Esophagus mucosa (tissue), 1 donor: ENCODE data around the gene SNX25. TPM values are rescaled to one million over a fixed set of nuclear protein-coding genes. Genes with fewer than 3 reads are reported as not detected.

Experiments
- ATAC-seq: fragments of 200-7000 bp; cut with Tn5 transposase; one replicate; pipeline ENCODE4 v1.9.1; 2020
- total RNA-seq: library from RNA; stranded (reverse); gene quantifications from one replicate; pipeline ENCODE4 v1.2.4, GENCODE V29; 2023
- donor health status: DM: yes; HTN: yes; CAD: no.

SNX25 gene
- total RNA-seq, 1 donor from 2014 or later: 7.4 TPM

- ATAC-seq: no peak
Measured at GRCh38 chr4:185269286-185269685, 59.9 kb downstream of the SNX25 start.

- ATAC-seq: no peak
Measured at GRCh38 chr4:185270037-185270436, 60.6 kb downstream of the SNX25 start.

GRCh38 chr4:185270885-185271284 is 61.5 kb downstream of the SNX25 start:
- ATAC-seq: no peak

GRCh38 chr4:185272245-185272644 is 62.8 kb downstream of the SNX25 start:
- no peak for ATAC-seq

- ATAC-seq: no peak
Measured at GRCh38 chr4:185275501-185275900, 66.1 kb downstream of the SNX25 start.

- no peak for ATAC-seq
Measured at GRCh38 chr4:185276036-185276435, 66.6 kb downstream of the SNX25 start.

GRCh38 chr4:185278716-185279115 is 69.3 kb downstream of the SNX25 start:
- ATAC-seq: no peak

GRCh38 chr4:185280608-185281007 is 71.2 kb downstream of the SNX25 start:
- no peak for ATAC-seq

- no peak for ATAC-seq
Measured at GRCh38 chr4:185282968-185283367, 73.6 kb downstream of the SNX25 start.

GRCh38 chr4:185283723-185284122 is 74.3 kb downstream of the SNX25 start:
- no peak for ATAC-seq

- no peak for ATAC-seq
Measured at GRCh38 chr4:185285632-185286393, 76.4 kb downstream of the SNX25 start.

- no peak for ATAC-seq
Measured at GRCh38 chr4:185286571-185286970, 77.2 kb downstream of the SNX25 start.

GRCh38 chr4:185287031-185287430 is 77.6 kb downstream of the SNX25 start:
- no peak for ATAC-seq

- ATAC-seq: no peak
Measured at GRCh38 chr4:185290018-185290607, 80.7 kb downstream of the SNX25 start.

GRCh38 chr4:185290656-185291055 is 81.3 kb downstream of the SNX25 start:
- no peak for ATAC-seq

GRCh38 chr4:185293202-185293601 is 83.8 kb downstream of the SNX25 start:
- ATAC-seq: no peak

- ATAC-seq: no peak
Measured at GRCh38 chr4:185296665-185297460, 87.5 kb downstream of the SNX25 start.

- no peak for ATAC-seq
Measured at GRCh38 chr4:185298728-185299430, 89.5 kb downstream of the SNX25 start.

- ATAC-seq: no peak
Measured at GRCh38 chr4:185304541-185304940, 95.1 kb downstream of the SNX25 start.

GRCh38 chr4:185304944-185305690 is 95.7 kb downstream of the SNX25 start:
- ATAC-seq: no peak

- ATAC-seq: peak; percentile 89
Measured at GRCh38 chr4:185305979-185306442, 96.6 kb downstream of the SNX25 start.
